Left renal cortex interstitium (tissue), 4 donors: Measurements from ENCODE around the gene PPP2R5C. TPM values are rescaled to one million over a fixed set of nuclear protein-coding genes. Genes with fewer than 3 reads are reported as not detected.
A peak's percentile ranks its signal among the peaks of the same experiment; 100 is the strongest.
"Not testable (repeated sequence)": the region's sequence is repeated elsewhere in the genome, so short reads cannot be mapped to it uniquely, and the experiment has no call there.

ENCODE experiments used
- DNase-seq, 4 donors: peaks; one replicate each; pipeline ENCODE4 v3.0.0-alpha.2; 2013; ENCODE audit warnings: low read depth in 4 of 4, low spot score in 2 of 4, missing footprints in 1 of 4
- polyA plus RNA-seq, 4 donors: library from polyadenylated mRNA; unstranded; fragments of 120-200 nt; gene quantifications; one replicate each; pipeline ENCODE4 v1.2.1, GENCODE V29; 2013; ENCODE audit not compliant: insufficient read length in 4 of 4

The PPP2R5C gene
- 100 to 1,000 TPM in 2 of 4 donors, 10 to 100 TPM in 2; 95.9 to 113 (median 105) TPM for polyA plus RNA-seq

DNA sequence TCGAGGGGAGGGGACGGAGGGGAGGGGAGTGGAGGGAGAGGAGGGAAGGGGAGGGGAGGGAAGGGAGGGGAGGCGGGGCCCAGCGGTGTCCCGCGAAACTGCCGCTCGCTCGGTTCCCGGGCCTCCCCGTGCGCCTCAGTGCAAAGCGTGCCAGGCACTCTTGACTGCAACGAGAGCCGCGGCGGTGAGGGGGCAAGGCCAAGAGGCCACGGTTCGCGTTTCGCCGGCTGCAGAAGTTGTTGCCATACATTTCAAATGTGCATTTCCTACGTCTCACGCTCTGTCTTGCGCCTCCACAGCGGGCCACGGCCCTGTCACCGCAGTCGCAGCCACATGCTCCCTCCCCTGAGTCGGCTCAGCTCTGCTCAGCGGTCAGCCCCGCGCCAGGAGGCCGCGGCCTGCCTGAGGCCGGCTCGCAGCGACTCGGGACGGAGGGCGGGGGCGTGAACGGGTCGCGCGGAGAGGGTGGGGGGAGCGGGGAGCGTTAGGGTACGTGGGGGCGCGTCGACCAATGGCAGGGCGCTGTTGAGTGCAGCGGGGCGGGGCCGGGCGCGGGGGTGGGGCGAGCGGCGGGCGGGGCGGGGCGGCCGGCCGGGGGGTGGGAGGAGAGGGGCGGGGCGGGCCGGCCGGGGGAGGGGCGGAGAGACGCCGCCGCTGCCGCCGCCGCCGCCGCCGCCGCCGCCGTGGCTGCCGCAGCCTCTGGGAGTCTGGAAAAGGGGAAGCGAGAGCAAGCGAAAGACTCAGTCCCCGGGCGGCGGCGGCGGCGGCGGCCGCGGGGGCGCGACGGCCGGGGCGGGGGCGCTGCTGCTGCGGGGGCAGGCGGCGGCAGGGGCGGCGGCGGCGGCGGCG, at the start of gene PPP2R5C:
Gene PPP2R5C, plus strand, starts transcription at position 678 of the 849 bp plus-strand sequence. CDS start 185 bp downstream, outside the sequence.
- DNase-seq, result peak; percentile 69 to 79 (median 76)

GRCh38 chr14:101711857-101712233, 49.7 kb upstream of the PPP2R5C start:
- not testable (repeated sequence) for DNase-seq

DNA sequence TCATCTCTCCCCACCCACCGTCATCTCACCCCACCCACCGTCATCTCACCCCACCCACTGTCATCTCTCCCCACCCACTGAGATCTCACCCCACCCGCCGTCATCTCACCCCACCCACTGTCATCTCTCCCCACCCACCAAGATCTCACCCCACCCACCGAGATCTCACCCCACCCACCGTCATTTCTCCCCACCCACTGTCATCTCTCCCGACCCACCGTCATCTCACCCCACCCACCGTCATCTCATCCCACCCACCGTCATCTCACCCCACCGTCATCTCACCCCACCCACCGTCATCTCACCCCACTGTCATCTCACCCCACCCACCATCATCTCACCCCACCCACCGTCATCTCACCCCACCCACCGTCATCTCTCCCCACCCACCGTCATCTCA, 49.2 kb upstream of the PPP2R5C start:
- not testable (repeated sequence) for DNase-seq

- DNase-seq, result not testable (repeated sequence)
These were observed 48.4 kb upstream of the PPP2R5C start for GRCh38 chr14:101713091-101713490.

DNA sequence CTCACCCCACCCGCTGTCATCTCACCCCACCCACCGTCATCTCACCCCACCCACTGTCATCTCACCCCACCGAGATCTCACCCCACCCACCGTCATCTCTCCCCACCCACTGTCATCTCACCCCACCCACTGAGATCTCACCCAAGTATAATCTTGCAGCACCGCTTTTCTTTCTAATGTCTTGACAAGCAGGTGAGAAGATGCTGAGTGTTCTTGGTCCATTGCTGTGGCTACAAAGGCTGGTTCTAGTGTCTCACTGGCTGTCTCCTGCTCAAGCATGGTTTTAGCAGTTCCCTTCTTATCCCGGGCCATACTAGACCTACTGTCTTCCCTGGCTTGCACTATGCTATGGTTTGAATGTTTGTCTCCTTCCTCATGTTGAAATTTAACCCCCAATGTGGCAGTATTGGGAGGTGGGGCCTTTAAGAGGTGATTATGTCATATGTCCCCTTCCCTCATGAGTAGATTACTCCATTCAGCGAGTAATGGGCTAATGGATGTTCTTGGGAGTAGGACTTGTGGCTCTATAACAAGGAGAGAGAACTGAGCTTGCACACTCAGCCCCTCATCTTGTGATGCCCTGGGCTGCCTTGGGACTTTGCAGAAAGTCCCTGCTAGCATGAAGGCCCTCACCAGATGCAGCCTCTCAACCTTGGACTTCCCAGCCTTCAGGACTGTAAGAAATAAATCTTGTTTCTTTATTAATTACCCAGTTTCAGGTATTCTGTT, 47.7 kb upstream of the PPP2R5C start:
- DNase-seq, result no peak

DNA sequence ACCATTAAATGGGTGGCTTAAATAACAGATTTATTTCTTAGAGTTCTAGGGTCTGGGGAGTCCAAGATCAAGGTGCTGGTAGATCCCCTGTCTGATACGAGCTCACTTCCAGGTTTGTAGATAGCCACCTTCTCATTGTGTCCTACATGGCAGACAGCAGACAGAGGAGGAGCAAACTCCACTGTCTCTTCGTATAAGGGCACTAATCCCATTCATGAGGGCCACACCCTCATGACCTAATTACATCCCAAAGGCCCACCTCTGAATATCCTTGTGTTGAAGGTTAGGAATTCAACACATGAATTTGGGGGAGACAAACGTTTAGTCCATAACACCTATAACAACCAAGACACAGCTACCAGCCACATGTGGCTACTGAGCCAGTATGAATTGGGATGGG, 47.1 kb upstream of the PPP2R5C start:
- DNase-seq, result no peak

DNA sequence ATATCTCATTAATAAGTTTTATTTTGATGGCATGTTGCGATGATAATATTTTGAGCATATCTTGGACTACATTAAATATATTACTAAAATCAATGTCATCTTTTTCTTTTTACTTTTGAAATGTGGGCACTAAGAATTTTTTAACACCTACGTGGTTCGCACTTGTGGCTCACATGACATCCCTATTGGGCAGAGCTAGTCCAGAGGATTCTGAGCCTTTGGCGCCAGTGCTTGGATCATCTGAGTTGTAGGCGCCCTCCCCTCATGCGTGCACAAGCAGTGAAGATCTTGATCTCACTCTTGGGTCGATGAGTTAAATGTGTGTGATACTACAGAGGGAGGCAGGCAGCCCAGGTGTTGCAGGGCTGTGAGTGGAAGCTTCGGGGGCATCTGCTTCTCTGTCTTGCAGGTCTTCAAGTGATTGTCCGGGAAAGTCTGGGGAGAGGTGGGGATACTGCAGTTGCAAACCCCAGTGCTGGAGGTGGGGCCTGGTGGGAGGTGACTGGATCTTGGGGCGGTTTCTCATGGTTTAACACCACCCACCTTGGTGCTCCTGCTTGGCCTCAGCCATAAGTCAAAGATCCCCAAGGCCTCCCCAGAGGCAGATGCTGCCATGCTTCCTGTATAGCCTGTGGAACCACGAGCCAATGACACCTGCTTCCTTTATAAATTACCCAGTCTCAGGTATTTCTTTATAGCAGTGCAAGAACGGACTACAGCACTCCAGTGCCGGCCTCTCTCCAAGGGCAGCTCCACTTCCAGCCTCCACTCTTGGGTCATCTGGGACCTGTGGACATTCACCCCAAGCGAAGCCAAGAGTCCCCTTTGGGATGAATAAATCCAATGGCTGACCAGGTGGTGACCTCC, 46.1 kb upstream of the PPP2R5C start:
- DNase-seq, result no peak

- no peak for DNase-seq
These were observed 45.2 kb upstream of the PPP2R5C start for GRCh38 chr14:101716077-101716950.

DNA sequence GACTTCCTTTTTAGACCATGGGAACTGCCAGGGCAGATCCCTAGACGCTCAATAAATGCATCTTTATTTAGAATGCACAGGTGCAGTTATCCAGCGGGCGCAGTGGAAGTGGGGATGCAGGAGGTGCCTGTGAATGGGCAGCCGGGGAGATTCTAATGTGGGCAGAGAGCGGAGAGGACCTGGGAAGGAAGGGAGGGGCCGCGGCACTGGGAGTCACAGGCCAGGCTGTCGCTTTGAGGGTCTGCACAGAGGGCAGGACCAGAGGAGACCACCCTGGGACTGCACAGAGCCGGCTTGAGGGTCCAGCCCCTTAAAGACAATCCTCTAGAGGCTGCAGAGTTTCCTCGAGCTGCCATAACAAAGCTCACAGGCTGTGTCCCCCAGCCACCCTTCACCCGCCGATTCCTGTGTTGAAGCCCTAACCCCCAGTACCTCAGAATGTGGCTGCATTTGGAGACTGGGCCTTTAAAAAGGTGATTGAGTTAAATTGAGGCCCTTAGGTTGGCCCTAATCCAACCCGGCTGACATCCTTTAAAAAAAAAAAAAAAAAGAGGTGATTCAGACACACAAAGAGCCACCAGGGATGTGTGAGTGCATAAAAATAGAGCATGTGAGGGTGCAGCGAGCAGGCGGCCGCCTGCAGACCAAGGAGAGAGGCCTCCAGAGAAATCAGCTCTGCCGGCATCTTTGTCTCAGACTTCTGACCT, 44.4 kb upstream of the PPP2R5C start:
- no peak for DNase-seq

- no peak for DNase-seq
These were observed 43.6 kb upstream of the PPP2R5C start for GRCh38 chr14:101717663-101718490.

- no peak for DNase-seq
These were observed 42.4 kb upstream of the PPP2R5C start for GRCh38 chr14:101719045-101719645.

- no peak for DNase-seq
These were observed 41.8 kb upstream of the PPP2R5C start for GRCh38 chr14:101719708-101720107.

DNA sequence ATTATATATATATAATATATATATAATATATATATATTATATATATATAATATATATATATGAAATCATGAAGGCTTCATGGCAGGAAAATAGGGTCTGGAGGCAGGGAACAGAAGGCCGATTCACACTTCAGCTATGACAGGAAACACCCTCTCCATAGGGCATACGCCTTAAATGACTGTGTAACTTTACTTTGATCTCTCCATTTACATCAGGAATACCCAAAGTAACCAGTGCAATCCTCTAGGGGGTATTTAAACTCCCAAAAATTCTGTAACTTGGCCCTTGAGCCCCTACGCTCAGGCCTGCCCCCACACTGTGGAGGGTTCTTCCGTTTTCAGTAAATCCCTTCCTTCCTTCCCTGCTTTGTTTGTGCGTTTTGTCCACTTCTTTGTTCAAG, 40.4 kb upstream of the PPP2R5C start:
- no peak for DNase-seq

DNA sequence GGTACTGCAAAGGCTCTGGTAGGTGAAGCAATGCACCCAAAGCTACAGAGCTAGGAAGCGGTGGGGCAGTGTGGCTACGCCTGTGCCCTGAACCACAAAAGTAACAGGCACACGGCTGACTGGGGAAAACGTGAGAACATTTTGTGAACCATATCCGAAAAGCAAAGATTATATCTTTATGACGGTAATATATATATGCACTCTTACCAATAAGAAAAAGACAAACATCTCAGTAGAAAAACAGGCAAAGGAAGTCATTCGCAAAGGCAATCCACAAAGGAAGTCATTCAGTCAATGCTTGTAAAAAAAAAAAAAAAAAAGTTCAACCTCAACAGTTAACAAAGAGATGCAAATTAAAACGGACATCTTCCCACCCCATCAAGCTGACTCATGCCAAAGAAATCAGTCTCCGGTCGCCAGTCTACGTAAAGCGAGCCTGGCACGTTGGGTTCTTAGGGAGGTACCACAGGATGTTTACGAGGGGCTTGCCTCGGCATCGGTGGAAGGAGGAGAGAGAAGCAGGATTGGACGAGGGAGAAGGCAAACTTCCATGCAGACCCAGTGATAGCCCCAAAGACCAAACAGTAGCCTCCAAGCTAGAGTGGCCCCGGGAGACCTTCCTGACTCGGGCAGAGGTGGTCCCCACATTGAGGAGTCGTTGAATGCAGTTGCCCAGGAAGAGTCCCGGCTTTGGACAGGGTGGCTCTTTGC, 39.4 kb upstream of the PPP2R5C start:
- DNase-seq, result no peak

- no peak for DNase-seq
These were observed 38.4 kb upstream of the PPP2R5C start for GRCh38 chr14:101723061-101723595.

DNA sequence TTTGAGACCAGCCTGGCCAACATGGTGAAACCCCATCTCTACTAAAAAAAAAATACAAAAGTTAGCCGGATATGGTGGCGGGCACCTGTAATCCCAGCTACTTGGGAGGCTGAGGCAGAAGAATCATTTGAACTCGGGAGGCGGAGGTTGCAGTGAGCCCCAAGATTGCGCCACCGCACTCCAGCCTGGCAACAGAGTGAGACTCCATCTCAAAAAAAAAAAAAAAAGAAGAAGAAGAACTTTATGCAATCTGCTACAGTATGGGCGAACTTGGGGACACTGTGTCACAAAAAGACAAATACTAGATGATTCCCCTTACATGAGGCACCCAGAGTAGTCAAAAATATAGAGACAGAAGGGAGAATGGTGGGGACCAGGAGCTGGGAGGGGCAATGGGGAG, 35.9 kb upstream of the PPP2R5C start:
- DNase-seq, result not testable (repeated sequence)
